HepG2 (cell line): ENCODE data around the gene SLC6A9. TPM values are rescaled to one million over a fixed set of nuclear protein-coding genes. Genes with fewer than 3 reads are reported as not detected.

Experiments
- ATF7 ChIP-seq, 2 experiments: fragments of 450-650 bp in 1 of 2; sonication (generic) in 1 of 2; formaldehyde crosslinking in 1 of 2; IDR thresholded peaks; 2 replicates each; pipeline versions ENCODE4 v1.4.0 to v1.6.1; 2016 to 2020; ENCODE audit warnings: antibody characterized with exemption in 1 of 2, mild to moderate bottlenecking in 1 of 2, missing genetic modification reagents in 1 of 2
- CREM ChIP-seq, 2 experiments: sonication (generic) in 1 of 2; formaldehyde crosslinking in 1 of 2; IDR thresholded peaks; 2 replicates each; pipeline versions ENCODE4 v1.4.0 to v1.6.1; 2016 to 2020; ENCODE audit warnings: antibody characterized with exemption in 1 of 2, mild to moderate bottlenecking in 1 of 2, missing genetic modification reagents in 1 of 2
- ESRRA ChIP-seq: sonication (generic); formaldehyde crosslinking; IDR thresholded peaks from 2 replicates; pipeline ENCODE4 v1.5.1; 2020; ENCODE audit warnings: mild to moderate bottlenecking, low read depth, missing genetic modification reagents
- MYNN ChIP-seq: sonication (generic); formaldehyde crosslinking; IDR thresholded peaks from 2 replicates; pipeline ENCODE4 v1.4.0; 2020; ENCODE audit warnings: mild to moderate bottlenecking, low read depth, missing genetic modification reagents
- NAIF1 ChIP-seq: sonication (generic); formaldehyde crosslinking; IDR thresholded peaks from 2 replicates; pipeline ENCODE4 v1.5.0; 2020; ENCODE audit warnings: mild to moderate bottlenecking, missing genetic modification reagents, borderline replicate concordance
- PAWR ChIP-seq: sonication (generic); formaldehyde crosslinking; IDR thresholded peaks from 2 replicates; pipeline ENCODE4 v1.4.0; 2020; ENCODE audit warnings: missing genetic modification reagents, mild to moderate bottlenecking, borderline replicate concordance
- PLRG1 ChIP-seq: fragments of 450-650 bp; conservative IDR thresholded peaks from 2 replicates; pipeline ENCODE4 v1.6.1; 2016
- RFXANK ChIP-seq: IDR thresholded peaks from 2 replicates; pipeline ENCODE4 v1.6.1; 2016
- SMAD9 ChIP-seq: sonication (generic); formaldehyde crosslinking; IDR thresholded peaks from 2 replicates; pipeline ENCODE4 v1.5.1; 2020; ENCODE audit warnings: mild to moderate bottlenecking, missing genetic modification reagents
- XRCC5 ChIP-seq: fragments of 200-400 bp; formaldehyde crosslinking; optimal IDR thresholded peaks from 2 replicates; pipeline ENCODE3; 2017; ENCODE audit warnings: mild to moderate bottlenecking, low read length
- ZBTB42 ChIP-seq: sonication (generic); formaldehyde crosslinking; IDR thresholded peaks from 2 replicates; pipeline ENCODE4 v1.5.0; 2020; ENCODE audit warnings: mild to moderate bottlenecking, missing genetic modification reagents
- ZBTB43 ChIP-seq: sonication (generic); formaldehyde crosslinking; conservative IDR thresholded peaks from 2 replicates; pipeline ENCODE4 v1.4.0; 2020; ENCODE audit warnings: missing genetic modification reagents
- ZNF503 ChIP-seq: sonication (generic); formaldehyde crosslinking; IDR thresholded peaks from 2 replicates; pipeline ENCODE4 v1.4.0; 2020; ENCODE audit warnings: missing genetic modification reagents
- ZNF660 ChIP-seq: sonication (generic); formaldehyde crosslinking; IDR thresholded peaks from 2 replicates; pipeline ENCODE4 v1.5.1; 2020; ENCODE audit warnings: mild to moderate bottlenecking, low read depth, missing genetic modification reagents, borderline replicate concordance
- ZNF713 ChIP-seq: sonication (generic); formaldehyde crosslinking; IDR thresholded peaks from 2 replicates; pipeline ENCODE4 v1.4.0; 2020; ENCODE audit warnings: mild to moderate bottlenecking, missing genetic modification reagents
- ZNF768 ChIP-seq: sonication (generic); formaldehyde crosslinking; IDR thresholded peaks from 2 replicates; pipeline ENCODE4 v1.4.0; 2020; ENCODE audit warnings: missing genetic modification reagents
- ZSCAN20 ChIP-seq: sonication (generic); formaldehyde crosslinking; IDR thresholded peaks from 2 replicates; pipeline ENCODE4 v1.4.0; 2020; ENCODE audit warnings: missing genetic modification reagents, mild to moderate bottlenecking, borderline replicate concordance
- ZZZ3 ChIP-seq: sonication (generic); formaldehyde crosslinking; IDR thresholded peaks from 2 replicates; pipeline ENCODE4 v1.4.0; 2020; ENCODE audit warnings: missing genetic modification reagents, mild to moderate bottlenecking, borderline replicate concordance
- polyA plus RNA-seq, 8 experiments: library from polyadenylated mRNA; depleted of rRNA in 3 of 8; stranded (reverse) in 7 of 8; unstranded in 1 of 8; fragments of >200 nt; fragmentation: Illumina TruSeq in 4 of 8; extraction: Trizol in 4 of 8; gene quantifications; 2 replicates each; pipeline versions ENCODE4 v1.2.1 to v1.2.3, GENCODE V29; 2011 to 2016; ENCODE audit warnings: low read depth in 4 of 8, missing spikeins in 1 of 8, mixed read lengths in 1 of 8; ENCODE audit not compliant: insufficient read depth in 1 of 8
- total RNA-seq, 5 experiments: library from RNA; depleted of rRNA; stranded (reverse); fragments of >200 nt; fragmentation: Illumina TruSeq; extraction: Trizol; gene quantifications; 2 replicates each; pipeline ENCODE4 v1.2.3, GENCODE V29; 2016; ENCODE audit warnings: low read depth in 1 of 5
- TF ChIP-seq, protein P1 (sequence below): sonication (generic); formaldehyde crosslinking; IDR thresholded peaks from 2 replicates; pipeline ENCODE4 v1.4.0; 2020; ENCODE audit warnings: missing genetic modification reagents
- TF ChIP-seq, protein P2 (sequence below): sonication (generic); formaldehyde crosslinking; IDR thresholded peaks from 2 replicates; pipeline ENCODE4 v1.4.0; 2020; ENCODE audit warnings: missing genetic modification reagents
- TF ChIP-seq, protein P3 (sequence below): sonication (generic); formaldehyde crosslinking; IDR thresholded peaks from 2 replicates; pipeline ENCODE4 v1.4.0; 2020; ENCODE audit warnings: missing genetic modification reagents, borderline replicate concordance

Gene SLC6A9
- total and polyA plus RNA-seq, 2 of the 13 experiments (the other 11 are each of a cell fraction or from before 2014, with no cell fraction given) = 8.5 to 9.9 TPM

GRCh38 chr1:43975249-43975961 lies 55.9 kb downstream of the SLC6A9 start (continued):
- TF ChIP-seq ZNF503 (no peak; the same call in 1 of the 2 replicates), ZZZ3 (0 out of 2 replicates have a peak, but pooled peaks have one; percentile 1), SMAD9 (CRISPR knock-in tag) (no peak), ZBTB43 (no peak), PAWR (CRISPR knock-in tag) (no peak), ZNF660 (CRISPR knock-in tag) (no peak), RFXANK (CRISPR knock-in tag) (no peak), XRCC5 (no peak), PLRG1 (no peak), ESRRA (no peak), ZNF768 (CRISPR knock-in tag) (no peak), NAIF1 (CRISPR knock-in tag) (no peak; the same call in 1 of the 2 replicates), CREM (IDR thresholded peaks at IDR 0.05) (no peak), CREM (CRISPR knock-in tag; IDR thresholded peaks at IDR 0.05) (no peak), ZNF713 (CRISPR knock-in tag) (no peak), MYNN (CRISPR knock-in tag) (no peak), ZSCAN20 (no peak), ZBTB42 (CRISPR knock-in tag) (0 out of 2 replicates have a peak, but pooled peaks have one; percentile 53), ATF7 (IDR thresholded peaks at IDR 0.05) (no peak), ATF7 (CRISPR knock-in tag; IDR thresholded peaks at IDR 0.05) (no peak)
- TF ChIP-seq, protein P1, sequence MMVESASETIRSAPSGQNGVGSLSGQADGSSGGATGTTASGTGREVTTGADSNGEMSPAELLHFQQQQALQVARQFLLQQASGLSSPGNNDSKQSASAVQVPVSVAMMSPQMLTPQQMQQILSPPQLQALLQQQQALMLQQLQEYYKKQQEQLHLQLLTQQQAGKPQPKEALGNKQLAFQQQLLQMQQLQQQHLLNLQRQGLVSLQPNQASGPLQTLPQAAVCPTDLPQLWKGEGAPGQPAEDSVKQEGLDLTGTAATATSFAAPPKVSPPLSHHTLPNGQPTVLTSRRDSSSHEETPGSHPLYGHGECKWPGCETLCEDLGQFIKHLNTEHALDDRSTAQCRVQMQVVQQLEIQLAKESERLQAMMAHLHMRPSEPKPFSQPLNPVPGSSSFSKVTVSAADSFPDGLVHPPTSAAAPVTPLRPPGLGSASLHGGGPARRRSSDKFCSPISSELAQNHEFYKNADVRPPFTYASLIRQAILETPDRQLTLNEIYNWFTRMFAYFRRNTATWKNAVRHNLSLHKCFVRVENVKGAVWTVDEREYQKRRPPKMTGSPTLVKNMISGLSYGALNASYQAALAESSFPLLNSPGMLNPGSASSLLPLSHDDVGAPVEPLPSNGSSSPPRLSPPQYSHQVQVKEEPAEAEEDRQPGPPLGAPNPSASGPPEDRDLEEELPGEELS = 0 out of 2 replicates have a peak, but pooled peaks have one; percentile 17
- TF ChIP-seq, protein P2, sequence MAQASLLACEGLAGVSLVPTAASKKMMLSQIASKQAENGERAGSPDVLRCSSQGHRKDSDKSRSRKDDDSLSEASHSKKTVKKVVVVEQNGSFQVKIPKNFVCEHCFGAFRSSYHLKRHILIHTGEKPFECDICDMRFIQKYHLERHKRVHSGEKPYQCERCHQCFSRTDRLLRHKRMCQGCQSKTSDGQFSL (CRISPR knock-in tag) = peak; percentile 53; the same call in 1 of the 2 replicates
- TF ChIP-seq, protein P3, sequence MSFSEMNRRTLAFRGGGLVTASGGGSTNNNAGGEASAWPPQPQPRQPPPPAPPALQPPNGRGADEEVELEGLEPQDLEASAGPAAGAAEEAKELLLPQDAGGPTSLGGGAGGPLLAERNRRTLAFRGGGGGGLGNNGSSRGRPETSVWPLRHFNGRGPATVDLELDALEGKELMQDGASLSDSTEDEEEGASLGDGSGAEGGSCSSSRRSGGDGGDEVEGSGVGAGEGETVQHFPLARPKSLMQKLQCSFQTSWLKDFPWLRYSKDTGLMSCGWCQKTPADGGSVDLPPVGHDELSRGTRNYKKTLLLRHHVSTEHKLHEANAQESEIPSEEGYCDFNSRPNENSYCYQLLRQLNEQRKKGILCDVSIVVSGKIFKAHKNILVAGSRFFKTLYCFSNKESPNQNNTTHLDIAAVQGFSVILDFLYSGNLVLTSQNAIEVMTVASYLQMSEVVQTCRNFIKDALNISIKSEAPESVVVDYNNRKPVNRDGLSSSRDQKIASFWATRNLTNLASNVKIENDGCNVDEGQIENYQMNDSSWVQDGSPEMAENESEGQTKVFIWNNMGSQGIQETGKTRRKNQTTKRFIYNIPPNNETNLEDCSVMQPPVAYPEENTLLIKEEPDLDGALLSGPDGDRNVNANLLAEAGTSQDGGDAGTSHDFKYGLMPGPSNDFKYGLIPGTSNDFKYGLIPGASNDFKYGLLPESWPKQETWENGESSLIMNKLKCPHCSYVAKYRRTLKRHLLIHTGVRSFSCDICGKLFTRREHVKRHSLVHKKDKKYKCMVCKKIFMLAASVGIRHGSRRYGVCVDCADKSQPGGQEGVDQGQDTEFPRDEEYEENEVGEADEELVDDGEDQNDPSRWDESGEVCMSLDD (CRISPR knock-in tag) = no peak
